Measurements from ENCODE around the gene BSPH1. TPM values are rescaled to one million over a fixed set of nuclear protein-coding genes. Genes with fewer than 3 reads are reported as not detected.

The BSPH1 gene
- total RNA-seq (not detected), total RNA-seq (0 reads per million in 2 donors)

- Mint-ChIP-seq H3K36me3 (ENCODE audit: low read depth) (no peaks in the 10 kb centered on the region), H3K4me3 (no peak within 1 kb of the TSS), H3K27me3 (peaks cover 23% of the 10 kb centered on the region), H3K4me1 (no peaks in the 10 kb centered on the region), H3K27ac (no peak within 1 kb of the TSS)
- no peak for DNase-seq
- no peak for ATAC-seq
- no peaks in the 10 kb centered on the region for H3K9me3 ChIP-seq (ENCODE audit: control insufficient read depth, low read length, poor library complexity, severe bottlenecking)
Observed at GRCh38 chr19:47992070-47992469, at the start of gene BSPH1. Gene BSPH1 (minus strand): TSS chr19:47992170. CDS start chr19:47992081, 89 bp downstream.

GRCh38 chr19:48036765-48037164, 44.8 kb upstream of the BSPH1 start:
- Mint-ChIP-seq H3K27me3 (peaks cover 46% of the 10 kb centered on the region), H3K4me1 (no peaks in the 10 kb centered on the region), H3K36me3 (ENCODE audit: low read depth) (peaks cover 7% of the 10 kb centered on the region), H3K27ac (no peak overlapping the region), H3K4me3 (no peak overlapping the region)
- ATAC-seq (no peak), DNase-seq (no peak)
- peaks cover 5% of the 10 kb centered on the region for H3K9me3 ChIP-seq (ENCODE audit: control insufficient read depth, low read length, poor library complexity, severe bottlenecking)

- H3K36me3 Mint-ChIP-seq (ENCODE audit: low read depth): peaks cover 4% of the 10 kb centered on the region
- no peak for DNase-seq
Observed at GRCh38 chr19:48033604-48034003, 41.6 kb upstream of the BSPH1 start.

GRCh38 chr19:48030073-48030472, 38.1 kb upstream of the BSPH1 start:
- Mint-ChIP-seq H3K27ac (no peak overlapping the region), H3K27me3 (peaks cover 63% of the 10 kb centered on the region), H3K4me3 (no peak overlapping the region), H3K36me3 (ENCODE audit: low read depth) (peaks cover 7% of the 10 kb centered on the region), H3K4me1 (no peaks in the 10 kb centered on the region)
- peaks cover 2% of the 10 kb centered on the region for H3K9me3 ChIP-seq (ENCODE audit: control insufficient read depth, low read length, poor library complexity, severe bottlenecking)
- ATAC-seq: no peak
- DNase-seq: no peak

More at GRCh38 chr19:48033604-48034003, 41.6 kb upstream of the BSPH1 start:
- ATAC-seq: no peak
- Mint-ChIP-seq H3K27ac (no peak overlapping the region), H3K4me3 (no peak overlapping the region), H3K27me3 (peaks cover 37% of the 10 kb centered on the region), H3K4me1 (no peaks in the 10 kb centered on the region)
- peaks cover 5% of the 10 kb centered on the region for H3K9me3 ChIP-seq (ENCODE audit: control insufficient read depth, low read length, poor library complexity, severe bottlenecking)

GRCh38 chr19:48029431-48029830, 37.5 kb upstream of the BSPH1 start:
- H3K36me3 Mint-ChIP-seq (ENCODE audit: low read depth): peaks cover 7% of the 10 kb centered on the region
- ATAC-seq: no peak
- no peak overlapping the region for H3K27ac Mint-ChIP-seq
- no peak overlapping the region for H3K4me3 Mint-ChIP-seq
- peaks cover 2% of the 10 kb centered on the region for H3K9me3 ChIP-seq (ENCODE audit: control insufficient read depth, low read length, poor library complexity, severe bottlenecking)
- no peaks in the 10 kb centered on the region for H3K4me1 Mint-ChIP-seq
- peaks cover 69% of the 10 kb centered on the region for H3K27me3 Mint-ChIP-seq
- no peak for DNase-seq

GRCh38 chr19:48025480-48025879, 33.5 kb upstream of the BSPH1 start:
- H3K4me1 Mint-ChIP-seq: no peaks in the 10 kb centered on the region
- H3K9me3 ChIP-seq (ENCODE audit: control insufficient read depth, low read length, poor library complexity, severe bottlenecking): peaks cover 2% of the 10 kb centered on the region
- no peak for DNase-seq
- H3K36me3 Mint-ChIP-seq (ENCODE audit: low read depth): peaks cover 6% of the 10 kb centered on the region
- peaks cover 67% of the 10 kb centered on the region for H3K27me3 Mint-ChIP-seq
- no peak overlapping the region for H3K4me3 Mint-ChIP-seq
- no peak overlapping the region for H3K27ac Mint-ChIP-seq
- ATAC-seq: no peak

GRCh38 chr19:48023518-48023917, 31.5 kb upstream of the BSPH1 start:
- peaks cover 6% of the 10 kb centered on the region for H3K36me3 Mint-ChIP-seq (ENCODE audit: low read depth)

GRCh38 chr19:48023011-48023410, 31.0 kb upstream of the BSPH1 start:
- DNase-seq (no peak), ATAC-seq (no peak)
- Mint-ChIP-seq H3K4me3 (no peak overlapping the region), H3K27ac (no peak overlapping the region), H3K27me3 (peaks cover 67% of the 10 kb centered on the region), H3K36me3 (ENCODE audit: low read depth) (peaks cover 4% of the 10 kb centered on the region), H3K4me1 (no peaks in the 10 kb centered on the region)
- peaks cover 2% of the 10 kb centered on the region for H3K9me3 ChIP-seq (ENCODE audit: control insufficient read depth, low read length, poor library complexity, severe bottlenecking)

More at GRCh38 chr19:48023518-48023917, 31.5 kb upstream of the BSPH1 start:
- no peak for DNase-seq
- no peak overlapping the region for H3K4me3 Mint-ChIP-seq
- no peak overlapping the region for H3K27ac Mint-ChIP-seq
- peaks cover 68% of the 10 kb centered on the region for H3K27me3 Mint-ChIP-seq
- ATAC-seq: no peak
- no peaks in the 10 kb centered on the region for H3K4me1 Mint-ChIP-seq
- H3K9me3 ChIP-seq (ENCODE audit: control insufficient read depth, low read length, poor library complexity, severe bottlenecking): peaks cover 2% of the 10 kb centered on the region

- ATAC-seq (no peak), DNase-seq (no peak)
- no peak overlapping the region for H3K27ac Mint-ChIP-seq
- H3K36me3 Mint-ChIP-seq (ENCODE audit: low read depth): peaks cover 3% of the 10 kb centered on the region
- H3K4me1 Mint-ChIP-seq: no peaks in the 10 kb centered on the region
- H3K4me3 Mint-ChIP-seq: no peak overlapping the region
- H3K9me3 ChIP-seq (ENCODE audit: control insufficient read depth, low read length, poor library complexity, severe bottlenecking): no peaks in the 10 kb centered on the region
- H3K27me3 Mint-ChIP-seq: peaks cover 61% of the 10 kb centered on the region
Observed at GRCh38 chr19:48020686-48021085, 28.7 kb upstream of the BSPH1 start.

- Mint-ChIP-seq H3K27me3 (peaks cover 6% of the 10 kb centered on the region), H3K27ac (no peak overlapping the region), H3K36me3 (ENCODE audit: low read depth) (peaks cover 3% of the 10 kb centered on the region), H3K4me3 (no peak overlapping the region), H3K4me1 (no peaks in the 10 kb centered on the region)
- DNase-seq (no peak), ATAC-seq (no peak)
- H3K9me3 ChIP-seq (ENCODE audit: control insufficient read depth, low read length, poor library complexity, severe bottlenecking): no peaks in the 10 kb centered on the region
Observed at GRCh38 chr19:48010932-48011758, 19.2 kb upstream of the BSPH1 start.

- DNase-seq (no peak), ATAC-seq (no peak)
- Mint-ChIP-seq H3K27ac (no peak overlapping the region), H3K36me3 (ENCODE audit: low read depth) (peaks cover 9% of the 10 kb centered on the region), H3K4me3 (no peak overlapping the region), H3K27me3 (peaks cover 29% of the 10 kb centered on the region), H3K4me1 (no peaks in the 10 kb centered on the region)
- H3K9me3 ChIP-seq (ENCODE audit: control insufficient read depth, low read length, poor library complexity, severe bottlenecking): no peaks in the 10 kb centered on the region
Observed at GRCh38 chr19:48006762-48007161, 14.8 kb upstream of the BSPH1 start.

- ATAC-seq: no peak
- Mint-ChIP-seq H3K27ac (no peak overlapping the region), H3K36me3 (ENCODE audit: low read depth) (peaks cover 9% of the 10 kb centered on the region)
Observed at GRCh38 chr19:48004236-48004635, 12.3 kb upstream of the BSPH1 start.

GRCh38 chr19:48000846-48001245, 8.9 kb upstream of the BSPH1 start:
- H3K4me1 Mint-ChIP-seq: no peaks in the 10 kb centered on the region
- peaks cover 6% of the 10 kb centered on the region for H3K36me3 Mint-ChIP-seq (ENCODE audit: low read depth)
- ATAC-seq (no peak), DNase-seq (no peak)
- peaks cover 23% of the 10 kb centered on the region for H3K27me3 Mint-ChIP-seq
- H3K9me3 ChIP-seq (ENCODE audit: control insufficient read depth, low read length, poor library complexity, severe bottlenecking): no peaks in the 10 kb centered on the region
- H3K4me3 Mint-ChIP-seq: no peak overlapping the region
- no peak overlapping the region for H3K27ac Mint-ChIP-seq

More at GRCh38 chr19:48004236-48004635, 12.3 kb upstream of the BSPH1 start:
- Mint-ChIP-seq H3K27me3 (peaks cover 29% of the 10 kb centered on the region), H3K4me3 (no peak overlapping the region), H3K4me1 (no peaks in the 10 kb centered on the region)
- no peak for DNase-seq
- H3K9me3 ChIP-seq (ENCODE audit: control insufficient read depth, low read length, poor library complexity, severe bottlenecking): no peaks in the 10 kb centered on the region

- ATAC-seq: no peak
- no peaks in the 10 kb centered on the region for H3K36me3 Mint-ChIP-seq (ENCODE audit: low read depth)
- no peak for DNase-seq
- H3K4me3 Mint-ChIP-seq: no peak overlapping the region
- H3K27me3 Mint-ChIP-seq: peaks cover 13% of the 10 kb centered on the region
- H3K9me3 ChIP-seq (ENCODE audit: control insufficient read depth, low read length, poor library complexity, severe bottlenecking): no peaks in the 10 kb centered on the region
- H3K4me1 Mint-ChIP-seq: no peaks in the 10 kb centered on the region
- H3K27ac Mint-ChIP-seq: no peak overlapping the region
Observed at GRCh38 chr19:47998800-47999199, 6.8 kb upstream of the BSPH1 start.

Measured in T-helper 17 cell (primary cell).